ENCODE data around the gene TP53INP2. TPM values are rescaled to one million over a fixed set of nuclear protein-coding genes. Genes with fewer than 3 reads are reported as not detected.

Gene TP53INP2
- total and polyA plus RNA-seq, 2 donors from 2014 or later = 23.3 to 31.9 TPM

GRCh38 chr20:34706302-34706875 lies 2.2 kb downstream of the TP53INP2 start:
- FAIRE-seq (no peak), DNase-seq (no peak)
- Histone ChIP-seq H3K4me1 (ENCODE audit: control insufficient read depth in 2 of 3, insufficient read depth in 2 of 3, low read depth in 1 of 3, low read length in 3 of 3) (peaks cover 0 to 32% (median 30%) of the 10 kb centered on the region in 3 donors), H3K36me3 (ENCODE audit: control insufficient read depth in 2 of 3, insufficient read depth in 3 of 3, low read length in 3 of 3) (peaks cover 0 to 2% (median 0%) of the 10 kb centered on the region in 3 donors), H3K9me3 (ENCODE audit: control insufficient read depth in 2 of 3, insufficient read depth in 1 of 3, low read length in 3 of 3) (no peaks in the 10 kb centered on the region), H3K27ac (ENCODE audit: low read depth in 2 of 2, low read length in 2 of 2) (peak overlapping the region; percentile 99), H3K27me3 (ENCODE audit: control insufficient read depth, insufficient read depth, low read length) (no peaks in the 10 kb centered on the region), H3K4me3 (ENCODE audit: low read length in 3 of 3) (peak overlapping the region in 1 of 3 donors; percentile 88), H3K9ac (ENCODE audit: low read length in 3 of 3) (peak overlapping the region in 2 of 3 donors; percentile 45 to 97)
- intact Hi-C loops (cut with DNase I) = no loop called here
- TF ChIP-seq, protein P1, sequence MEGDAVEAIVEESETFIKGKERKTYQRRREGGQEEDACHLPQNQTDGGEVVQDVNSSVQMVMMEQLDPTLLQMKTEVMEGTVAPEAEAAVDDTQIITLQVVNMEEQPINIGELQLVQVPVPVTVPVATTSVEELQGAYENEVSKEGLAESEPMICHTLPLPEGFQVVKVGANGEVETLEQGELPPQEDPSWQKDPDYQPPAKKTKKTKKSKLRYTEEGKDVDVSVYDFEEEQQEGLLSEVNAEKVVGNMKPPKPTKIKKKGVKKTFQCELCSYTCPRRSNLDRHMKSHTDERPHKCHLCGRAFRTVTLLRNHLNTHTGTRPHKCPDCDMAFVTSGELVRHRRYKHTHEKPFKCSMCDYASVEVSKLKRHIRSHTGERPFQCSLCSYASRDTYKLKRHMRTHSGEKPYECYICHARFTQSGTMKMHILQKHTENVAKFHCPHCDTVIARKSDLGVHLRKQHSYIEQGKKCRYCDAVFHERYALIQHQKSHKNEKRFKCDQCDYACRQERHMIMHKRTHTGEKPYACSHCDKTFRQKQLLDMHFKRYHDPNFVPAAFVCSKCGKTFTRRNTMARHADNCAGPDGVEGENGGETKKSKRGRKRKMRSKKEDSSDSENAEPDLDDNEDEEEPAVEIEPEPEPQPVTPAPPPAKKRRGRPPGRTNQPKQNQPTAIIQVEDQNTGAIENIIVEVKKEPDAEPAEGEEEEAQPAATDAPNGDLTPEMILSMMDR (IDR thresholded peaks at IDR 0.05; ENCODE audit: borderline replicate concordance, extremely low read depth, insufficient read depth) = no peak

GRCh38 chr20:34706912-34707784 lies 3.0 kb downstream of the TP53INP2 start:
- Histone ChIP-seq H3K4me3 (ENCODE audit: low read length in 3 of 3) (no peak overlapping the region), H3K36me3 (ENCODE audit: control insufficient read depth in 2 of 3, insufficient read depth in 3 of 3, low read length in 3 of 3) (peaks cover 0 to 2% (median 0%) of the 10 kb centered on the region in 3 donors), H3K27ac (ENCODE audit: low read depth in 2 of 2, low read length in 2 of 2) (peak overlapping the region in 1 of 2 donors; percentile 99), H3K9ac (ENCODE audit: low read length in 3 of 3) (peak overlapping the region in 1 of 3 donors; percentile 97), H3K27me3 (ENCODE audit: control insufficient read depth, insufficient read depth, low read length) (no peaks in the 10 kb centered on the region), H3K9me3 (ENCODE audit: control insufficient read depth in 2 of 3, insufficient read depth in 1 of 3, low read length in 3 of 3) (no peaks in the 10 kb centered on the region), H3K4me1 (ENCODE audit: control insufficient read depth in 2 of 3, insufficient read depth in 2 of 3, low read depth in 1 of 3, low read length in 3 of 3) (peaks cover 0 to 32% (median 30%) of the 10 kb centered on the region in 3 donors)
- FAIRE-seq = no peak
- peak in 1 of 5 donors; percentile 58 for DNase-seq
- TF ChIP-seq, protein P1 (IDR thresholded peaks at IDR 0.05; ENCODE audit: borderline replicate concordance, extremely low read depth, insufficient read depth) = no peak
- intact Hi-C loops (cut with DNase I) = no loop called here

DNA sequence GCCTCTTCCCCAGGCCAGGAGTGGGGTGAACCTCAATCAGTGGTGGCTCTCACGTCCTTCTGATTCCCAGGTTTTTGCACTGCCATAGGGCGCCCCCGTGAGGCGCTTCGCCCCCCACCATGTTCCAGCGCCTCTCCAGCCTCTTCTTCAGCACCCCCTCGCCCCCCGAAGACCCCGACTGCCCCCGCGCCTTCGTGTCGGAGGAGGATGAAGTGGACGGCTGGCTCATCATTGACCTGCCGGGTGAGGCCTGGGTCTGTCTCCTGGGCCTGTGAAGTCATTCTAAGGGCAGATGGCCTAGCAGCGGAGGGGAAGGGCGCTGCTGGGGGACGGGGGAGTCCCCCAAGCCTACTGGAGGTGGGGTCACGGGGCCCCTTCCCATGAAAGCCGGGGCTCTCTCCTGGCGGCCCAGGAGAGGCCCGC lies 4.5 kb downstream of the TP53INP2 start:
- Histone ChIP-seq H3K9me3 (ENCODE audit: control insufficient read depth in 2 of 3, insufficient read depth in 1 of 3, low read length in 3 of 3) (no peaks in the 10 kb centered on the region), H3K4me1 (ENCODE audit: control insufficient read depth in 2 of 3, insufficient read depth in 2 of 3, low read depth in 1 of 3, low read length in 3 of 3) (peaks cover 0 to 42% (median 32%) of the 10 kb centered on the region in 3 donors), H3K27ac (ENCODE audit: low read depth in 2 of 2, low read length in 2 of 2) (peak overlapping the region; percentile 91 to 93), H3K4me3 (ENCODE audit: low read length in 3 of 3) (peak overlapping the region in 1 of 3 donors; percentile 67), H3K36me3 (ENCODE audit: control insufficient read depth in 2 of 3, insufficient read depth in 3 of 3, low read length in 3 of 3) (peaks cover 0 to 8% (median 0%) of the 10 kb centered on the region in 3 donors), H3K9ac (ENCODE audit: low read length in 3 of 3) (peak overlapping the region in 1 of 3 donors; percentile 42), H3K27me3 (ENCODE audit: control insufficient read depth, insufficient read depth, low read length) (no peaks in the 10 kb centered on the region)
- TF ChIP-seq, protein P1 (IDR thresholded peaks at IDR 0.05; ENCODE audit: borderline replicate concordance, extremely low read depth, insufficient read depth) = peak; percentile 15
- DNase-seq = peak; percentile 69 to 78 (median 75)
- no peak for FAIRE-seq
- intact Hi-C loops (cut with DNase I) = no loop called here
